Endothelial cell (in vitro differentiated cells): ENCODE data around the gene MN1. TPM values are rescaled to one million over a fixed set of nuclear protein-coding genes. Genes with fewer than 3 reads are reported as not detected.

ENCODE experiments used
- DNase-seq: peaks from one replicate; pipeline ENCODE4 v3.0.0; 2021; ENCODE audit warnings: low spot score
- H3K27ac Mint-ChIP-seq: one replicate; pipeline ENCODE4 v1.8.0; 2021; ENCODE audit warnings: mixed read lengths, inconsistent platforms; ENCODE audit not compliant: unreplicated experiment
- H3K27me3 Mint-ChIP-seq: one replicate; pipeline ENCODE4 v1.8.0; 2021; ENCODE audit warnings: mild to moderate bottlenecking, moderate library complexity, mixed read lengths, inconsistent platforms; ENCODE audit not compliant: unreplicated experiment
- H3K36me3 Mint-ChIP-seq: one replicate; pipeline ENCODE4 v1.8.0; 2021; ENCODE audit warnings: mild to moderate bottlenecking, low read depth, mixed read lengths, inconsistent platforms; ENCODE audit not compliant: unreplicated experiment
- H3K4me1 Mint-ChIP-seq: one replicate; pipeline ENCODE4 v1.8.0; 2021; ENCODE audit warnings: mild to moderate bottlenecking, mixed read lengths, inconsistent platforms; ENCODE audit not compliant: unreplicated experiment
- H3K4me3 Mint-ChIP-seq: one replicate; pipeline ENCODE4 v1.8.0; 2021; ENCODE audit warnings: mild to moderate bottlenecking, mixed read lengths, inconsistent platforms; ENCODE audit not compliant: unreplicated experiment
- H3K9me3 Mint-ChIP-seq: one replicate; pipeline ENCODE4 v1.8.0; 2021; ENCODE audit warnings: mixed read lengths, inconsistent platforms; ENCODE audit not compliant: unreplicated experiment
- total RNA-seq: library from RNA; stranded (reverse); fragmentation: NEBNext Ultra II Directional; extraction: Animal tissue kit (Norgen Biotek cat#: 25700); gene quantifications from one replicate; pipeline ENCODE4 v1.2.1, GENCODE V29; 2021; ENCODE audit not compliant: unreplicated experiment
- TF ChIP-seq, protein P1 (sequence below): fragments of 200-600 bp; sonication (generic); IDR thresholded peaks from one replicate; pipeline ENCODE4 v1.5.0; 2021; ENCODE audit warnings: antibody characterized with exemption; ENCODE audit not compliant: unreplicated experiment

Gene MN1
- total RNA-seq, 1 donor from 2014 or later: 9.9 TPM

DNA sequence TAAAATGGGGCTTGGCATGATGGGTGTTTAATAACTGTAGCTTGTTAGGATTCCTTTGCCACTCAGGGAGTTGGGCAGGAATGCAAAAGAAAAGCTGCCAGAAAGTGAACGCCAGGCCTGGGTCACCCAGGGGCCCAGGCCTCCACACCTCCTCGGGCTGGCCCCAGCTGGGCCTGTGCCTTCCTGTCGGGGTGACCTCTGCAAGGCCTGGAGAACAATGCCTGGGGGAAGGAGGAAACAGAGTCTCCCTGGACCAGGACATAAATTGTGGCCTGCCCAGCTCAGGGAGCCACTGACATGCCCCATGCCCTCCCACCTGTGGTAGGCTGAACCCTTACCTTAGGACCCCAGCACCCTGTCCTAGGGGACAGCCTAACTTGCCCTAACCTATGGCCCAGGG is 21.9 kb downstream of the MN1 start:
- no peaks in the 10 kb centered on the region for H3K9me3 Mint-ChIP-seq
- H3K27ac Mint-ChIP-seq: no peak overlapping the region

DNA sequence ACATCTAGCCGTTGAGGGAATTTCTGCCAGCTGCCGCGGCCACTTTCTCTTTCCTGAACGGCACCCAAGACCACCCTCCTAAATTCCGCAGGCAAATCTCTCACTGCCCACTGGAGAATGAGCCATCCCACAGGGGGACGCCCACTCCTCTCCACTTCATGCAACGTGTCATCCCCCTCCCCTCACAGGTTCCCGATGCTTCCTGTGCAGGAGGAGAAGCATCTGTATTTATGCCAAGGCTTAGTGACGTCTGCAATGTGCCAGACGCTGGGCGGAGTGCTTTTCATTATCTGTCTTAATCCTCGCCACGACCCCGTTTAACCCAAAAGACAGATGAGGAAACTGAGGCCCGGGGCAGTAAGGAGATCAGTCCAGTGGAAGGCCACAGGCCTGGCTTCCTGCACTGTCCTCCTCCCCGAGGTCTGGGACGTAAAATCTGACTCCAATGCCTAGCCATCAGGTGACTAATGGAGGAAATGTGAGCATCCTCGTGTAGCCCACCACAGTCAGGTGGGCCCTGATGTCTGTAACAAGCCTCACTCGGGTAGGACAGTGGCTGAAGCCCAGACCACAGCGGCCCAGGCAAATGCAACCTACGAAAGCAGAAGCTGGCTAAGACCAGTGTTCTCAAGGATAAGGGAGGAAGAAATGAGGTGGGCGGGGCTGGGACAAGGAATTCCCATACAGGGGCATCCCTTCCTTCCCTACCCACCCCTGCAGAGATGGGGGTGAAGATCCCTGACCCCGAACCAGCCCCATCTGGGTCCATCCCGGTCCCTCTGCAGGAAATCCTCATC is 23.1 kb downstream of the MN1 start:
- H3K4me1 Mint-ChIP-seq: peaks cover 40% of the 10 kb centered on the region
- H3K36me3 Mint-ChIP-seq: no peaks in the 10 kb centered on the region
- no peak overlapping the region for H3K4me3 Mint-ChIP-seq
- TF ChIP-seq, protein P1, sequence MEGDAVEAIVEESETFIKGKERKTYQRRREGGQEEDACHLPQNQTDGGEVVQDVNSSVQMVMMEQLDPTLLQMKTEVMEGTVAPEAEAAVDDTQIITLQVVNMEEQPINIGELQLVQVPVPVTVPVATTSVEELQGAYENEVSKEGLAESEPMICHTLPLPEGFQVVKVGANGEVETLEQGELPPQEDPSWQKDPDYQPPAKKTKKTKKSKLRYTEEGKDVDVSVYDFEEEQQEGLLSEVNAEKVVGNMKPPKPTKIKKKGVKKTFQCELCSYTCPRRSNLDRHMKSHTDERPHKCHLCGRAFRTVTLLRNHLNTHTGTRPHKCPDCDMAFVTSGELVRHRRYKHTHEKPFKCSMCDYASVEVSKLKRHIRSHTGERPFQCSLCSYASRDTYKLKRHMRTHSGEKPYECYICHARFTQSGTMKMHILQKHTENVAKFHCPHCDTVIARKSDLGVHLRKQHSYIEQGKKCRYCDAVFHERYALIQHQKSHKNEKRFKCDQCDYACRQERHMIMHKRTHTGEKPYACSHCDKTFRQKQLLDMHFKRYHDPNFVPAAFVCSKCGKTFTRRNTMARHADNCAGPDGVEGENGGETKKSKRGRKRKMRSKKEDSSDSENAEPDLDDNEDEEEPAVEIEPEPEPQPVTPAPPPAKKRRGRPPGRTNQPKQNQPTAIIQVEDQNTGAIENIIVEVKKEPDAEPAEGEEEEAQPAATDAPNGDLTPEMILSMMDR: no peak
- H3K9me3 Mint-ChIP-seq: no peaks in the 10 kb centered on the region
- no peaks in the 10 kb centered on the region for H3K27me3 Mint-ChIP-seq
- no peak for DNase-seq
- no peak overlapping the region for H3K27ac Mint-ChIP-seq

More for the DNA sequence above, 21.9 kb downstream of the MN1 start:
- peaks cover 40% of the 10 kb centered on the region for H3K4me1 Mint-ChIP-seq
- no peaks in the 10 kb centered on the region for H3K36me3 Mint-ChIP-seq
- no peak for DNase-seq
- H3K4me3 Mint-ChIP-seq: no peak overlapping the region
- no peaks in the 10 kb centered on the region for H3K27me3 Mint-ChIP-seq
- TF ChIP-seq, protein P1: no peak

DNA sequence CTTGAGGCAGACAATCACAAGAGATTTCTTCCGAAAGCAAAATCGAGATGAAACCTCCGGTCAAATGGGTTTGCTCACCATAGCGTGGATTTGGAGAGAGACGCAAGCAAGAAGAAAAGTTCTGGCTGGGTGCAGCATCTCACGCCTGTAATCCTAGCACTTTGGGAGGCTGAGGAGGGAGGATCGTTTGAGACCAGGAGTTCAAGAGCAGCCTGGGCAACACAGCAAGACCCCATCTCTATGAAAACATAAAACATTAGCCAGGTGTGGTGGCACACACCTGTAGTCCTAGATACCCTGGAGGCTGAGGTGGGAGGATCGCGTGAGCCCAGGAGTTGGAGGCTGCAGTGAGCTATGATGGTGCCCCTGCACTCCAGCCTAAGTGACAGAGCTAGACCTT is 24.4 kb downstream of the MN1 start:
- TF ChIP-seq, protein P1: no peak
- H3K27me3 Mint-ChIP-seq: no peaks in the 10 kb centered on the region
- no peak overlapping the region for H3K4me3 Mint-ChIP-seq
- no peaks in the 10 kb centered on the region for H3K9me3 Mint-ChIP-seq
- no peaks in the 10 kb centered on the region for H3K36me3 Mint-ChIP-seq
- DNase-seq: no peak
- peaks cover 40% of the 10 kb centered on the region for H3K4me1 Mint-ChIP-seq
- no peak overlapping the region for H3K27ac Mint-ChIP-seq

DNA sequence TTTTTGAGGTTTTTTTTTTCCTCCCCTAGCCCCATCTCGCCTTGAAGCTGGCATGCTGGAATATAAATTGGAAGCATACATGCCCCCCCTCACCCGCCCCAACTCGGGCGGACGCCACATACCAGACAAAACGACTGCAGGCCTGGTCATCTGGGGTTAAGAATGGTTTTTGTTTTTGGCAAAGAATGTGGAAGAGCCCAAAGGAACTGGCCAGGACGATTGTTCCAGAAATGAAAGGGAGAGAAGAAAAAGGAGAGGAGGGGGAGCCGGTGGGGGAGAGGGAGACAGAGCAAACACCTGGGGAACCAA is 25.0 kb downstream of the MN1 start:
- no peaks in the 10 kb centered on the region for H3K36me3 Mint-ChIP-seq
- H3K4me1 Mint-ChIP-seq: peaks cover 40% of the 10 kb centered on the region
- no peak overlapping the region for H3K4me3 Mint-ChIP-seq
- H3K9me3 Mint-ChIP-seq: no peaks in the 10 kb centered on the region
- H3K27ac Mint-ChIP-seq: no peak overlapping the region
- no peak for DNase-seq
- no peaks in the 10 kb centered on the region for H3K27me3 Mint-ChIP-seq
- TF ChIP-seq, protein P1: no peak

DNA sequence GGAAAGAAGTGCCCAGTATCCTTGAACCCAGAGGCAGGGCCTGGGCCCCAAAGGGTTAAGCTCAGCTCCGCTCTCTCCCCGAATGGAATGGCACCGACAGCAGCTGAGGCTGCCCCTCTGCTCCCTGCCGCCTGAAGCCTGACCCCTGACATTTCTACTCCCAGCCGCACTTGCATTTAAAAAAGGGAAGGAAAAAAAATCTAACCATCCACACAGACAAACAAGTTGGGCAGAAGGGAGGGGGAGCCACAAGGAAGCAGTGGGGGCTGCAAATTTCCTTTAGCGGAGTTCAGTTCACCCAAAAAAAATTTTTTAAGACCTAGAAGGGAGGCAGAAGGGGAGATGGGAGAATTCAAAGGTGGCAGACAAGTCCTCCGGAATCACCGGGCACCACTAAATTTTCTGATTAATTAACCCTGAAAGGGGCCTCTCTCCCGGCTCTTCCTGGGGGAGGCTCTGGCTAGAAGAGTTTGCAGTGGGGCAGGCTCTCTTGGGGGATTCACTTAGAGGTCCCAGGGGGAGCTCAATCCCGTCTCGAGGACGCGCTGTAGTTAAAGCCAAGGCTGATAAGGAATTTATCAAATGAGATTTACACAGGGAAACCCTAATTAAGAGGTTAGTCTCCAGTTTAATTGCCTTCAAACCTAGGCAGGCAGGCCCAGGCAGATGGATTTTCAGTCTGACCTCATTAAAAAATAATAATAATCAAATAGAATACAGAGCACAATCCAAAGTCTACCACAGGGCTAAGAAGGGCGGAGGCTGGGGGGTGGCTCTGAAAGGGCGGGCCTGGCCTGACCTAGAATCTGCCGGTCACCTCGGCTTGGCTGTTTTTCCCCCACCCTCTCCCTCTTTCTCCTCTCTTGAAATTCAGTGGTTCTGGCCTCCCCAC is 25.6 kb downstream of the MN1 start:
- H3K4me1 Mint-ChIP-seq: peaks cover 40% of the 10 kb centered on the region
- H3K27ac Mint-ChIP-seq: no peak overlapping the region
- TF ChIP-seq, protein P1: no peak
- no peak for DNase-seq
- no peaks in the 10 kb centered on the region for H3K27me3 Mint-ChIP-seq
- peak overlapping the region; percentile 64 for H3K4me3 Mint-ChIP-seq
- no peaks in the 10 kb centered on the region for H3K9me3 Mint-ChIP-seq
- H3K36me3 Mint-ChIP-seq: no peaks in the 10 kb centered on the region
